ENCODE measurements around the gene SND1.

SND1 gene

GRCh38 chr7:127996253-127997071, 344.5 kb downstream of the SND1 start:
- DNase-seq (ENCODE audit: low spot score), result no peak

DNA sequence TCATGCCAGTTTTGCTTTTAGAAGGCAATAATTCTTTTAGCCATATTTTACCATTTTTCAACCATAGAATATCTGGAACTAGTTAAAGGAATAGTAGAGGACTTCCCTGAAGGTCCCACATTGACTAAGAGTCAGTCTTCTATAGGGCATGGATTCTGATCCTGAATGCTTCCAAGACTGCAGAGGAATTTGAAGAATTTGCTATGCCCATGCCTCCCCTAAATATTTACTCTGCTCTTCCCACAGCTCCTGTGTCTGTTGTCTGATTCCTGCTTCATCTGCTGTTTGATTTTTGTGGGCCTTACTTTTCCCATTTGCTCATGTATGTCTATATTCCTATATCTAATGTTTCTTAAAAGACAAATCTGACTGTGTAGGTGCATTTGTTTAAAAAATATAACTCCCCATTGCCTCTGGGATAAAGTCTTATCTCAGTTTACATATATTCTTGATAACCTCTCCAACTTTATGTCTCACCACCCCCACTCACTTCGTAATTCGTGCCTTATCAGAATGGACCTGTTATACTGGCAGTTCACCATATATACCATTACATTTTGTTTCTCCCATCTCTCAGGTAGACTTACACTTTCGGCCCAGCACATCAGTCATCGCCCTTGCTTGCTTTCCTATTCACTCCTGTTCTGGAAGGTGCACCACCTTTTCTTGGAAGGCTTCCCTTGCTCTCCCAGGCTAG, 345.4 kb downstream of the SND1 start:
- DNase-seq (ENCODE audit: low spot score), result no peak

DNA sequence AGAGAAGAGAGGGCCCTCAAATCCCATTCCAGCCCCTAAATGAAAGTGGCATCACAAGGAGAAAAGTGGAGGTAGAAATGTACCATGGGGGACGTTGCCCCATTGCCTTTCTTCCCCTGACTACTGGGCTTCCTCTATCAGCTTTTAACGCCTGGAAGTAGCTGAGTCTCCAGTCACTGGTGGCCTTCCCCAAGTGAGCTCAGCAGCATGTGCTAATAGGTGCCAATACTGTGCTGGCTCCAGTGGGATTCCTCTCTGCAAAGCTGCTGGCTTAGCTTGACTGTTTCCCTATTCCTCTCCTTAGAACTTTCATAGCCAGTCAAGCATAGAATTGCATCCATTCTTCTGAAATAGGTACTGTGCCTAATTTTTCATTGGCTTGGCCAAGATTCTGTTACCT, 346.7 kb downstream of the SND1 start:
- DNase-seq (ENCODE audit: low spot score), result no peak

DNA sequence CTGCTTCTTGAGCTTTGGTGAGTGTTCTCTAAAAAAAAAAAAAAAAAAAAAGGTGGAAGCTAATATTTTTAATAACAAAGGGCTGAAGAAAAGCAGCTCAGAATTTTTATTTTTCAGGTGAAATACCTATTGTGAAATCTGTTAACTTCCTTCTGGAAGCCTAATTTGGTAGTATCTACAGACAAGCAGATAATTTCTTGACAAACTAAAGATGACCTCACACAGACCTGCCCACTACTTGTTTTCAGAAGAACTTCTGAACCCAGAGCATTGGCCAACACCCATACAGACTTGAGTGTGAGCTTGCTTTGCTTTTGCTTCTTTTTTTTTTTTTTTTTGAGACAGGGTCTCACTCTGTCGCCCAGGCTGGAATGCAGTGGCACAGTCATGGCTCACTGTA, 348.1 kb downstream of the SND1 start:
- DNase-seq (ENCODE audit: low spot score), result no peak

DNA sequence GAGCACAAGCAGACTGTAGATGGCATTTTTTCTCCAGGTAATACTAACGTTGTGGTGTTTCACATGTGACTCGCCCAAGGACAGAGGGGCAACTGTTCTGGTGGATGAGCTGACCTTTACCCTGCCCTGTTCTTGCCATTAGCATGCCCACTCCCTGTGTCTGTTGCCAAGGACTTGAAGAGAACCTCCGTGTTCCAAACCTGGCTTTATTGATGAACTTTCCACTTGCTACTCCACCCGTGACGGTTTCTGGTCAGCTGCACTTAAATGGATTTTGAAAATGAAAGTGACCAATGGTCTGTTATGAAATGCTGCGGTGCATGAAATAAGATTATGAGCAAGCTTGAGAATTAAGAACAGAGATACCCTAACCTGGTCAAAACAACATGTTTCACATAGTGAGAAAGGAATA, 348.9 kb downstream of the SND1 start:
- DNase-seq (ENCODE audit: low spot score), result no peak

DNA sequence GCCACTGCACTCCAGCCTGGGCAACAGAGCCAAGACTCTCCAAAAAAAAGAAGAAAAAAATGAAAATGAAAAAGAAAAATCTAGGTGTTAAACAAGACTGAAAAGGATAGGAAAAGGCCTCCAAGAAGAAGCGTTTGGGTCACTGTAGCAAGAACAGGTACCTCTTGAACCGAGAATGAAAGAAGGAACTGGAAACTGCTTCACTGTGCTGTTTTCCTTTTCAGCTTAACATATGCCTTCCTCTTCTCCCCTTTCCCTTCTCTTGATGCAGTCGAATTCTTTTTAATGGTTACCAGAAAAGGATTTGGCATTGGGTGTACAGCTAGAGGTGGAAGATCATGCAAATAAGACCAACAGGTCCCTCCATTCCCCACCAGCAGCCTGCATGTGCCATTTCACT, 351.2 kb downstream of the SND1 start:
- DNase-seq (ENCODE audit: low spot score), result no peak

- no peak for DNase-seq (ENCODE audit: low spot score)
Observed at GRCh38 chr7:128003787-128004186, 351.8 kb downstream of the SND1 start.

DNA sequence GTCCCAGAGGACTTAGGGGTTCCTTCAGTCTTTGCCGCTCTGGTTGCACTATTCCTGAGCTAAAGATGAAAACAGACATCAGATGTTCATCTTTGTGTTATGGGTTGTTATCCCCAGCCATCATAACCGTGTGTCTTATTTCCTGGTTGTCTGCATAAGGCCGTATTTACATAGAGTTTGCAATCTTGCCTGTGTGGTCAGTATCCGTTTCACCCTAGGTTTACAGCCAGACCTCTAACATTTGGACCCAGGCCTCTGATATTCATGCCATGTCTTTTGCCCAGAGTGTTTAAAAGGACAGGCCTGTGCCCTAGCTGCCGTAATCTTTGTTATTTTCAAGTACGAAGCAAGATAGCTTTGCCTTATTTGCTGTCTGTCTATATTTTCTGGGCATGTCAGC, 352.6 kb downstream of the SND1 start:
- no peak for DNase-seq (ENCODE audit: low spot score)

DNA sequence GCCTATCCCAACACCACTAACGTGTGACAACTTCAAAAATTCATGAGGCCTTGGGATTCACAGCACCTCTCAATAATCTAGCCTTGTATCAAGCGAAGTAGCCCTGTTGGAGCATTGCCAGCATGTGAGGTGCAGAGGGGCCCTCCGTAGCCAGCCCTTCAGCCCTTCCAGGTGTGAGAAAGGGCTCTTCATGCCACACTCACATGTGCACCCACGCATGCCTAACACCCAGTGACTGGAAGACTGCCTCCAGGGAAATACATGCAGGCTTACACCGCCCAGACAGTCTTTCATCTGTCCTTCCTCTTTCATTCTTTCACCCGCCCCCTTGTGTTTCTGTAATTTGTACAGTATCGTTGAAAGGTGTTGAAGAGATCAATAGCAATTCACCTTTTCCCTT, 353.1 kb downstream of the SND1 start:
- DNase-seq (ENCODE audit: low spot score), result no peak

DNA sequence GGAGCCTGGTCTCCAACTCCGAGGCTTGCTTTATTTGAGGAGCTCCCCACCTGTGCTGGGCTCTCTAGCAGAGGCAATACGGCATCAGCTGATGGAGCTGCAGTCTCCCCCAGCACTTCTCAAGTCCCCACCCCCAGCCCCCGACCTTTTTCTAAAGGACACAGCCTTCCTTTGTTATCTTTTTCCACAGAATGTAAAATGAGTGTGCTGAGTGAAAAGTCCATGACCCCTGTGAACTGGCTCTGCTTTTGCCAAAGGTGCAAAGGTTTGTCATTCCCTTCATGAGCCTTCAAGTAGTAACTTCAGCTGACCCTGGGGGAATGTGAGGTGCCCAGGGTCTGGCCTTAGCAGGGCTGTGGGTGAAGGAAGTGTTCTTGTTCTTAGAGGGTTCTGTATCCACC, 353.8 kb downstream of the SND1 start:
- DNase-seq (ENCODE audit: low spot score), result no peak

DNA sequence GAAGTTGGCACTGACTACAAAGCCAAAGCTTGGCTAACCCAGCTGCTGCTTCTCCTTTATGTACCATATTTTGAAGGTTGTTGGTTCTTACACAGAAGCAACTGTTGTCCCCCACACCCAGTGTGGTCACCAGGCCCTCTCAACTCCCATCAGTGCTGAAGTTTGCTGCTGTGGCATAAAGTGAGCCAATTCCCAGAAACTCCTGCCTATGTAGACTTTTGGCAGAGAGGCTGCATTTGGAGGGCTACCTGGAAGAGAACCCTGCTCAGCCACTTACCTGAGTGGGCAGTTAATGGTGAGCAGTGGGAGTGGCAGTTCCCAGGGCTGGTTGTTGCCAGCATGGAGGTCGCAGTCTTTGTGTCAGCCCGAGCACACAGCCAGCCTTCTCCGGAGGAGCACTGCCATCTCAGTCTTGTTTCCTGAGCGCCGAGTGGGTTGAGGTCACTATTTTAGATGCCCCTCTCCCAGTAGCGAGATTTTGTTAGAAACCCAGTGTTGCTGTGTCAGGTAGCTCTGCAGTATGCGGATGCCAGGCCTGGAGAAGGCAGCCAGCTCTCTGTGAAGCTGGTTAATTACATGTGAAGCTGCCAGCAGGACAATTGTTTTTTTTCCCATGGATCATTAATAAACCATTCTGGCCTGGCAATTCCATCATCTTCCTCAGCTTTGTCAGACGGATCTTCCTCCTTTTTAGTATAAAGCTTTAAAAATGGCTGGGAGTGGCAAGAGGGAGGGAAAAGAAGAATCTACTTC, 354.7 kb downstream of the SND1 start:
- no peak for DNase-seq (ENCODE audit: low spot score)

DNA sequence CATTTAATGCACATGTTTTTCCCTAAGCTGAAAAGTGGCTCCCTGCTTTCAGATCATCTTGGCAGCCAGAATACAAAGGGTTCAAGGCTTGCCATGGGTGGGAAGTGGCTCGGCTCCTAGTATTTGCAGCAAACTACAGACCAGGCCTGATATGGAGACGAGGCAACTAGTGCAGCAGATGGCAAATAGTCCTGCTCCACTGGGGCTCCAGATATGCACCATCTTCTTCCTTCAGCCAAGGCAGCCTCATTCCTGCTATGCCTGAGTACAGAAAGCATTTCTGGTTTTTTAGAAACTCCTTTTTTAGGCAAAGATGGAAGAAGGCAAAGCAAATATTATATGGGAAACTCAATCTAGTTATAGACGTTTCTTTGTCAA, 355.3 kb downstream of the SND1 start:
- no peak for DNase-seq (ENCODE audit: low spot score)

DNA sequence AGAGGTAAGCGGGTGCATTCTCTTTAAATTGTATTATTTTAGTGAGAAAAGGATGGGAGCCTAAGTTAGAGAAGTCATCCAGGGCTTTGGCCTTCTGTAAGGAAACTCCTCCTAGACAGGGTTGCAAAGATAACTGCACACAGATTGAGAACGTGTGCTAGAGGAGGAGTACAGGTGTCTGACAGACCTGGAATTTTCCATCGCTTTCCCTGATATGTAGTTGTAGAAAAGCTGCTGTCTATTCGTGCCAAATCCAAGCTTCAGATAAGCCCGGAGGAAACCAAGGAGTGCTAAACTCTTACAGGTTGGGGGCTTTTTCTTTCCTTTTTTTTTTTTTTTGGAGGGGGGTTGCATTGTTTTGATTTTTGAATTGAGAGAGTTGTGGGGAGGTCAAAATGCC, 356.1 kb downstream of the SND1 start:
- DNase-seq (ENCODE audit: low spot score), result no peak

GRCh38 chr7:128008744-128009143, 356.8 kb downstream of the SND1 start:
- no peak for DNase-seq (ENCODE audit: low spot score)

DNA sequence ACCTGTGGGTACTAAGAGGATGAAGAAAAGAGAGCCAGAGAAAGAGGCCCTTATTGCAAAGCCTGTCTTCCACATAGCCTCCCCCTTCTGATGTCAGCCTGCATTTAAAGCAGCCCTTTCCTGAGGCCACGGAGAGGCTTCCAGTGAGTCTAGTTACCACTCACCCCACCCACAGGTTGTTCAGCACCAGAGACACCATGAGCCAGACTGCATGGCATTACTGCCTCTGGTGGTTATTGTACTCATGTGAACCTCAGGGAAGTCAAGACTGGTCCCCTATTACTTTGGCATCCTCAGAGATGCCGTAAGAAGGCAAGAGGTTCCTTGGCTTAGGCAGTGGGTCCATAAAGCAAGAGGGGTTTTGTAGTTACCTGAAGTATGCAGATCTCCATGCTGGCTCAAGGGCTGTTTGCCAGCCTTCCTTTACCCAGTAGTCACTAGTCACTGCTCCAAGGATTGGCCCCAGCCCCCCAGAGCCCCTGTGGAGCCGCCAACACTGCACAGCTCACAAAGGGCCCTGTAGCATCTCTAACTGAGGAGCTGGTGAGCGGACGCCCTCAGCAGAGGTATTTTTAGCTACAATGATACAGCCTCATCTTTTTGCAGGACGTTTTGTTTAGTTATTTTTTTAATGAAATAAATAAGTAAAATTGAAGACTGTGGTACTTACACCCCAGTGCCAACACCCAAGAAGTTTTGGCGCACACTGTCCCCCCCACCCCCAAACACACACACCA, 358.6 kb downstream of the SND1 start:
- DNase-seq (ENCODE audit: low spot score), result no peak

GRCh38 chr7:128011131-128011661, 359.2 kb downstream of the SND1 start:
- DNase-seq (ENCODE audit: low spot score), result no peak

DNA sequence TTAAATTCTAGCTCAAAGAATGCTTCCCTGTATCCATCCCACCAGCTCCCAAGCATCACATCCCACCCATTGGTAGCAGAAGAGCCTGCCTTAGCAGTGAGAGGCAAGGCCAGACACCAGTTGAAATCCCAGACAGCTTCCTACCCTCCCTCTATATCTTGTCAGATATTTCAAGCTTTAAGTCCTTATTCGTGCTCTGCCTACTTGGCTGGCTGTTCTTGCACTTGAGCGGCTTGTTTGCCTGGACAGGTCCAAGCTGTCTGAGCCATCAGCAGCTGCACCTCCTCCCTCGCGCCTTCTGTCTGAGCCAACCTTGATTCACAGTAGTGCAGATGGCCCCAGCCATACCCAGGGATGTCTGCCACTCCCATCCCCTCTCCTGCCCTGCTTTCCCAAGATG, 362.8 kb downstream of the SND1 start:
- no peak for DNase-seq (ENCODE audit: low spot score)

DNA sequence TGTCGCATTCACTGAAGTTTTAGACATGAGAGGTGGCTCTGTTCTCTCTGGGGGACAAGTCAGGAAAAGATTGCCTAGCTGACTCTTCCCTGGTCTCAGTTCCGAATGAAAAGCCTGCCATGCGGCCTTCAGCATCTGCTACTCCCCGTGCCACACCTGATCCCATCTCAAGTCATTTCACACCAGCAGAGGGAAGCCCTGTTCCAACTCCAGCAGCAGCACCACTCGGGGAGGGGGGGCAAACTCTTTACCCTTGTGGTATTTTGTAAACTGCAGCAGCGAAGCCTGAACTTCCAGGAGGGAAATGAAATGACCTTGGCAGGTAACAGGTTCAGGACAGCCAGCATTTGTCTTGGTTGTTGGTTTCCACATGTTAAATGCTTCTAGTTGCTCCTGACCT, 365.5 kb downstream of the SND1 start:
- no peak for DNase-seq (ENCODE audit: low spot score)

DNA sequence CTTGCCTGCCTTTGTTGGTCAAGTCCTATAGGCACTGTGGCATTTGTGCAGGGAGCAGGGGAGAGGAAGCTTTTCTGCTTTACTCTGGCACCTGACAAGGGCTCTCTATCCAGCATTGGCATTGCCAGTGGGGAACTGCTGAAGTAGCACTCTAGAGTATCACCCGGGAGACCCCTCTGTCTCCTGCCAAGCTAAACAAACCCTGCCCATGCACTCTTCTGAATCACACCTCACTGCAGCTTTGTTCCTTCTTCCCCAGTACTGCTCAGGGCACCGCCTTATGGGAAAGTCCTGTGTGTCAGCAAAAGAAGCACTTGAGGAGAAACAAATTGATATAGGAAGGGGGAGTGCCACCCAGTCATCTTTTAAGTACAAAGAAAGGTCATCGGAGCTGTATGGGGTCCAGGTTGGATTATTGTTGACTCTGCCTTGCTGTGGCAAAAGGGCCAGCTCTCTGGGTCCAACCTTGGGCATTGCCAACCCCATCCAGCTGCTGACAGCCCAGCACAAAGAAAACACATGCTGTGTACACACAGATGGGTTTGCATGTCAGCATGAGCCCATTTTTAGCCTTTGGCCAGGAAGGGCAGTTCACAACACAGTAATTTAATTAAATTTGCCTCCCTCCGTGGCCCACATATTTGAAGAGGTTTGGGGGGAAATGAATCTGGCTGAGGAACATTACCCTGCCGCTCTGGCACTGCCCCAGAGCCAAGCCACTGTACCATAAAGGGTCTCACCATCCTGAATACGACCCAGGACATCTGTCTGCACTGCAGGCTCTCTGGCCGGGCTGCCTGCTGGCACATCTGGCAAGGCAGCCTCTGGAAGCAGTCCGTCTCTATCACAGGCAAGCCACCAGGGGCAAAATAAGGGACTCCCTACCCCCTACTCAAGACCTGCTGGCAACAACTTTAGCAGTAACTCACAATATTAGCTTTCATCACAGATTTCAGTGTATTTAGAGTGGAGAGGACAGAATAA, 366.2 kb downstream of the SND1 start:
- DNase-seq (ENCODE audit: low spot score), result no peak

DNA sequence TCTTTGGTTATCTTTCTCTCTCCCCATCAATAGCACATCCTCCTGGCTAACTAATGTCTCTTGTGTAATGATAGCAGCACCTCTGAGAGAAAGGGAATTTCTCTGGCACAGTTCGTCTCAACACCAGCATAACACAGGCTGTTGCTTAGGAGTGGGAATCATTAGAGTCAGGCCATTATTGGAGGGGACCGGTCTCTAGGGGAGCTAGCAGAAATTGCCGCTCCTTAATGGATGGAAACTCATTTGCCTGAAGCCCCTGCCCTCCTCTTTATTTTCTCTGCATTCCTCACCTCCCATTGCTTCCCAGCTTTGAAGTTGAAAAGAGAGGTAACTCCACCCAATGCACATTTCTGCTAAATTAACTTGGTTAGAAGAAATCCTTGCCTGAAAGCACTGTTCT, 367.3 kb downstream of the SND1 start:
- DNase-seq (ENCODE audit: low spot score), result no peak

DNA sequence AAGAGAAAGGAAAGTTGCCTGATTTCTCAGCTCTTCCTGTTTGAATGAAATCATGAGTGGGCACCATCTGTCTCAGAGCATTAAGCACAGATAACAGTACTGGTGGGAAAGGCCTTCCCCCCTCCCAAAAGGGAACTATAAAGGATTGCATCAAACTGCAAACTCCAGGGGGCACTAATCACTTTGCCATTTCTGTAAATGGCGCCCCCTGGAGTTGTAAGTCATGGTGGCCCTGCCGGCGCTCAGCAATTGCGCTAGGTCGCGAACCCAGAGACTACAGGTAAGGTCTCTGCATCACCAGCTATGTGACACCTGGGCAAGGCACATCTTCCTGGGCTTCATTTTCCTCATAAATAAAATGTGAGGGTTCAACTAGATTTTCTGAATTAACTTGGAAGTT, 368.2 kb downstream of the SND1 start:
- no peak for DNase-seq (ENCODE audit: low spot score)
